HK-2 (cell line): Measurements from ENCODE around the gene AGPAT4.
A peak's percentile ranks its signal among the peaks of the same experiment; 100 is the strongest.
"Not testable (repeated sequence)": the region's sequence is repeated elsewhere in the genome, so short reads cannot be mapped to it uniquely, and the experiment has no call there.

Experiments used
- DNase-seq: peaks from one replicate; pipeline ENCODE4 v3.0.0-alpha.2; 2018; ENCODE audit not compliant: unreplicated experiment

AGPAT4 gene

GRCh38 chr6:161138543-161139303 is 135.1 kb downstream of the AGPAT4 start:
- no peak for DNase-seq

GRCh38 chr6:161137839-161138542 is 135.9 kb downstream of the AGPAT4 start:
- DNase-seq = no peak

GRCh38 chr6:161137320-161137719 is 136.5 kb downstream of the AGPAT4 start:
- no peak for DNase-seq

GRCh38 chr6:161136655-161137054 is 137.2 kb downstream of the AGPAT4 start:
- no peak for DNase-seq

GRCh38 chr6:161135695-161136591 is 137.9 kb downstream of the AGPAT4 start:
- DNase-seq = no peak

- no peak for DNase-seq
These were observed 139.1 kb downstream of the AGPAT4 start for GRCh38 chr6:161134550-161135298.

GRCh38 chr6:161133963-161134362 is 139.9 kb downstream of the AGPAT4 start:
- no peak for DNase-seq

- no peak for DNase-seq
These were observed 141.5 kb downstream of the AGPAT4 start for GRCh38 chr6:161132384-161132783.

- no peak for DNase-seq
These were observed 142.7 kb downstream of the AGPAT4 start for GRCh38 chr6:161130967-161131766.

GRCh38 chr6:161130541-161130940 is 143.3 kb downstream of the AGPAT4 start:
- DNase-seq = no peak

GRCh38 chr6:161128680-161129196 is 145.1 kb downstream of the AGPAT4 start:
- peak; percentile 65 for DNase-seq

GRCh38 chr6:161128230-161128629 is 145.6 kb downstream of the AGPAT4 start:
- DNase-seq = no peak

- DNase-seq = no peak
These were observed 146.7 kb downstream of the AGPAT4 start for GRCh38 chr6:161127071-161127740.

- DNase-seq = no peak
These were observed 148.3 kb downstream of the AGPAT4 start for GRCh38 chr6:161125591-161125990.

GRCh38 chr6:161123319-161123718 is 150.5 kb downstream of the AGPAT4 start:
- DNase-seq = not testable (repeated sequence)

GRCh38 chr6:161117942-161118341 is 155.9 kb downstream of the AGPAT4 start:
- DNase-seq = no peak

- no peak for DNase-seq
These were observed 156.6 kb downstream of the AGPAT4 start for GRCh38 chr6:161117308-161117707.

GRCh38 chr6:161116554-161116953 is 157.3 kb downstream of the AGPAT4 start:
- DNase-seq = no peak

GRCh38 chr6:161115468-161115867 is 158.4 kb downstream of the AGPAT4 start:
- no peak for DNase-seq

GRCh38 chr6:161111261-161111660 is 162.6 kb downstream of the AGPAT4 start:
- no peak for DNase-seq
